Measurements from ENCODE around the gene ESF1. TPM values are rescaled to one million over a fixed set of nuclear protein-coding genes. Genes with fewer than 3 reads are reported as not detected.

Gene ESF1
- total and polyA plus RNA-seq, 2 experiments from 2014 or later: 6.8 to 9.3 TPM

DNA sequence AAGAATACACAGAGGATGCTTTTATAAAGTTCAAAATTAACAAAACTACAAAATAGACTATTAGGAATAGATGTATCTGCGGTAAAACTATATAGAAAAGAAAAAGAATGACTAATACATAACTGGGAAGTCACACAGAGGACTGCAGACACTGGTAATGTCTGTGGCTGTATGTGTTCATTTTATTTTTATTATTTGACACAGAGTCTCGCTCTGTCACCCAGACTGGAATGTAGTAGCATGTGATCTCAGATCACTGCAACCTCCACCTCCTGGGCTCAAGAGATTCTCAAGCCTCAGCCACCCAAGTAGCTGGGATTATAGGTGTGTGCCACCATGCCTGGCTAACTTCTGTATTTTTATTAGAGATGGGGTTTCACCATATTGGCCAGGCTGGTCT, 38.9 kb downstream of the ESF1 start:
- no peak for TF ChIP-seq CTCF (IDR thresholded peaks at IDR 0.05; ENCODE audit: poor library complexity)
- TF ChIP-seq EZH2phosphoT487 (IDR thresholded peaks at IDR 0.05; ENCODE audit: low read depth, severe bottlenecking, unreplicated experiment): no peak
- no peak for TF ChIP-seq EZH2 (IDR thresholded peaks at IDR 0.05; ENCODE audit: borderline replicate concordance)
- H3K9me2 ChIP-seq (replicated peaks; ENCODE audit: insufficient read depth): no peaks in the 10 kb centered on the region
- no peaks in the 10 kb centered on the region for H3K36me3 ChIP-seq (replicated peaks; ENCODE audit: insufficient read depth, low read depth)
- H3K27me3 ChIP-seq: no peaks in the 10 kb centered on the region
- H3K9me3 ChIP-seq (ENCODE audit: low read depth): no peaks in the 10 kb centered on the region
- DNase-seq (ENCODE audit: low spot score): no peak
- H3K4me2 ChIP-seq: no peak overlapping the region
- H3K4me3 ChIP-seq: no peak overlapping the region
- WGBS (ENCODE audit: low lambda C conversion rate, missing lambda C conversion rate): 98% methylated on average over 2 of the region's 2 CpGs
- H3K79me2 ChIP-seq: no peaks in the 10 kb centered on the region
- no peaks in the 10 kb centered on the region for H4K20me1 ChIP-seq (ENCODE audit: insufficient read depth, poor library complexity, severe bottlenecking)
- no peak overlapping the region for H2AFZ ChIP-seq
- H3K4me1 ChIP-seq (ENCODE audit: insufficient read depth): no peaks in the 10 kb centered on the region
- H3K27ac ChIP-seq: no peak overlapping the region

DNA sequence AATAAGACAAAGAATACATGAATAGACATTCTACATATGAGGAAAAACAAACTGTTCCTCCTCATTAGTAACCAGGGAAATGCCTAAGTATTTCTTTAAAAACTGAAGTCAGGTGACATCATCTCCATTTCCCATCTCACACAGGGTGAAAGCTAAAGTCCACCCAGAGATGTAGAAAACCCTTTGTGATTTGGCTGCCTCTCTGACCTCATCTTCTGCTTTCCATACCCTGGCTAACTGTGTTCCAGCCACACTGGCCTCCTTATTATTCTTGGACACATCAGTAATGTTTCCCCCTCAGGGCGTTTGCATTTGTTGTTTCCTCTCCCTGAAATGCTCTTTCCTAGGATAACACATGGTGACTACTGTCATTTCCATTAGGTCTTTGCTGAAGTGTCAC, 40.4 kb downstream of the ESF1 start:
- TF ChIP-seq CTCF (IDR thresholded peaks at IDR 0.05; ENCODE audit: poor library complexity): no peak
- TF ChIP-seq EZH2phosphoT487 (IDR thresholded peaks at IDR 0.05; ENCODE audit: low read depth, severe bottlenecking, unreplicated experiment): no peak
- TF ChIP-seq EZH2 (IDR thresholded peaks at IDR 0.05; ENCODE audit: borderline replicate concordance): no peak
- 100% methylated on average over 1 of the region's 1 CpG for WGBS (ENCODE audit: low lambda C conversion rate, missing lambda C conversion rate)

DNA sequence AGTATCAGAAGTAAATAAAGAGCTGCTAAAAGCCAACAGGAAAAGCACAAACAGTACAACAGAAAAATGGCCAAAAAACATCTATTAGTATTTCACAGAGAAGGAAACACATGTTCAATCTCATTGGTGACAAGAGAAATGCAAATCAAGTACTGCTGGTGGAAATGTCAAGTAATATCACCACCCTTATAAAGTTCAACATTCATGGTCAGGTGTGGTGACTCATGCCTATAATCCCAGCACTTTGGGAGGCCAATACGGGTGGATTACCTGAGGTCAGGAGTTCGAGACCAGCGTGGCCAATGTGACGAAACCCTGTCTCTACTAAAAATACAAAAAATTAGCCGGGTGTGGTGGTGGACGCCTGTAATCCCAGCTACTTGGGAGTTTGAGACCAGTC, 42.8 kb downstream of the ESF1 start:
- no peak overlapping the region for H3K27ac ChIP-seq
- H2AFZ ChIP-seq: no peak overlapping the region
- no peaks in the 10 kb centered on the region for H3K9me2 ChIP-seq (replicated peaks; ENCODE audit: insufficient read depth)
- H3K36me3 ChIP-seq (replicated peaks; ENCODE audit: insufficient read depth, low read depth): no peaks in the 10 kb centered on the region
- 96% methylated on average over 6 of the region's 6 CpGs for WGBS (ENCODE audit: low lambda C conversion rate, missing lambda C conversion rate)
- H3K4me3 ChIP-seq: no peak overlapping the region
- DNase-seq (ENCODE audit: low spot score): no peak
- H4K20me1 ChIP-seq (ENCODE audit: insufficient read depth, poor library complexity, severe bottlenecking): no peaks in the 10 kb centered on the region
- no peaks in the 10 kb centered on the region for H3K9me3 ChIP-seq (ENCODE audit: low read depth)
- no peak overlapping the region for H3K4me2 ChIP-seq
- H3K79me2 ChIP-seq: no peaks in the 10 kb centered on the region
- no peaks in the 10 kb centered on the region for H3K27me3 ChIP-seq
- no peaks in the 10 kb centered on the region for H3K4me1 ChIP-seq (ENCODE audit: insufficient read depth)
- no peak for TF ChIP-seq EZH2phosphoT487 (IDR thresholded peaks at IDR 0.05; ENCODE audit: low read depth, severe bottlenecking, unreplicated experiment)
- TF ChIP-seq CTCF (IDR thresholded peaks at IDR 0.05; ENCODE audit: poor library complexity): no peak

More for the DNA sequence above, 40.4 kb downstream of the ESF1 start:
- no peak for DNase-seq (ENCODE audit: low spot score)
- Histone ChIP-seq H3K79me2 (no peaks in the 10 kb centered on the region), H3K9me3 (ENCODE audit: low read depth) (no peaks in the 10 kb centered on the region), H3K36me3 (replicated peaks; ENCODE audit: insufficient read depth, low read depth) (no peaks in the 10 kb centered on the region), H4K20me1 (ENCODE audit: insufficient read depth, poor library complexity, severe bottlenecking) (no peaks in the 10 kb centered on the region), H2AFZ (no peak overlapping the region), H3K27ac (no peak overlapping the region), H3K27me3 (no peaks in the 10 kb centered on the region), H3K4me2 (no peak overlapping the region), H3K9me2 (replicated peaks; ENCODE audit: insufficient read depth) (no peaks in the 10 kb centered on the region), H3K4me3 (no peak overlapping the region), H3K4me1 (ENCODE audit: insufficient read depth) (no peaks in the 10 kb centered on the region)
